NCI-H128 (cell line): Measurements from ENCODE around the gene XBP1.
"Not testable (repeated sequence)": the region's sequence is repeated elsewhere in the genome, so short reads cannot be mapped to it uniquely, and the experiment has no call there.

Experiments
- DNase-seq: peaks from one replicate; lab custom pipeline; 2025; ENCODE audit not compliant: unreplicated experiment; lab: John Stamatoyannopoulos, UW

The XBP1 gene

DNA sequence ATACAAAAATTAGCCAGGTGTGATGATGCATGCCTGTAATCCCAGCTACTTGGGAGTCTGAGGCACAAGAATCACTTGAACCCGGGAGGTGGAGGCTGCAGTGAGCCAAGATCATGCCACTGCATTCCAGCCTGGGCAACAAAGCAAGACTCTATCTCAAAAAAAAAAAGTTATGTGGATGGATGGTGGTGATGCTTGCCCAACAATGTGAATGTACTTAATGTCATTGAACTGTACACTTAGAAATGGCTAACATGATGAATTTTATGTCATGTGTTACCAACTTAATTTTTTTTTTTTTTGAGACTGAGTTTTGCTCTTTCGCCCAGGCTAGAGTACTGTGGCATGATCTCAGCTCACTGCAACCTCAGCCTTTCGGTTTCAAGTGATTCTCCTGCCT is 45.9 kb downstream of the XBP1 start:
- not testable (repeated sequence) for DNase-seq

- DNase-seq = no peak
Observed at GRCh38 chr22:28750471-28750881, 49.9 kb downstream of the XBP1 start.
